Iris pigment epithelial cell (primary cell): Measurements from ENCODE around the gene HLA-B.

ENCODE experiments used
- DNase-seq: peaks from one replicate; pipeline ENCODE4 v3.0.0-alpha.2; 2011; ENCODE audit warnings: low read depth

Gene HLA-B

GRCh38 chr6:31305703-31306219 lies 51.2 kb downstream of the HLA-B start:
- DNase-seq = no peak

DNA sequence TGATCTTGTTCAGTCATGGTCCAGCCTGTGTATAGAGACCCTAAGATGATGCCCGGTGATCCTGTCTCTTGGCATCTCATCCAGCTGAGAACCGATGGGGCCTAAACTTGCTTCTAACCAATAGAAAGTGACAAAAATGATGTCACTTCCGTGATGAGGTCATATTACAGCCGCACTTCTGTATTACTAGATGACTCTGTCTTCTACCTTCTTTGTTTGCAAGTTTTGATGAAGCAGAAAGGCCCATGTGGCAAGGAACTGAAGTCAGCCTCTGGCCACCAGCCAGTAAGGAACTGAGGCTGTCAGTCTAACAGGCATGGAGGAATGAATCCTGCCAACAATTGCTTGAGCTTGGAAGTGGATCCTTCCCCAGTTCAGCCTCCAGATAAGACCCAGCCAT lies 52.3 kb downstream of the HLA-B start:
- DNase-seq = peak; percentile 22
